ENCODE measurements around the gene HDGFL2. TPM values are rescaled to one million over a fixed set of nuclear protein-coding genes. Genes with fewer than 3 reads are reported as not detected.
"Not testable (repeated sequence)": the region's sequence is repeated elsewhere in the genome, so short reads cannot be mapped to it uniquely, and the experiment has no call there.

Gene HDGFL2
- total RNA-seq, 1 donor from 2014 or later = 19.2 TPM

- no peak for ATAC-seq
These were observed 44.8 kb downstream of the HDGFL2 start for GRCh38 chr19:4516939-4517300.

GRCh38 chr19:4517451-4518057 is 45.5 kb downstream of the HDGFL2 start:
- ATAC-seq = no peak

GRCh38 chr19:4518345-4519171 is 46.5 kb downstream of the HDGFL2 start, which contains the start of gene PLIN4:
Gene PLIN4, minus strand, starts transcription at chr19:4518486. Its CDS starts 214 bp downstream, at chr19:4518272.
- ATAC-seq = peak; percentile 48

GRCh38 chr19:4519172-4519496 is 47.0 kb downstream of the HDGFL2 start:
- ATAC-seq = no peak

- ATAC-seq = peak; percentile 51
These were observed 47.6 kb downstream of the HDGFL2 start for GRCh38 chr19:4519521-4520277.

GRCh38 chr19:4521170-4521887 is 49.2 kb downstream of the HDGFL2 start:
- no peak for ATAC-seq

GRCh38 chr19:4521888-4522242 is 49.8 kb downstream of the HDGFL2 start:
- ATAC-seq = no peak

GRCh38 chr19:4522291-4523002 is 50.4 kb downstream of the HDGFL2 start:
- ATAC-seq = no peak

GRCh38 chr19:4523306-4524110 is 51.4 kb downstream of the HDGFL2 start:
- peak; percentile 10 for ATAC-seq

- peak; percentile 41 for ATAC-seq
These were observed 52.9 kb downstream of the HDGFL2 start for GRCh38 chr19:4524808-4525562.

- no peak for ATAC-seq
These were observed 53.5 kb downstream of the HDGFL2 start for GRCh38 chr19:4525563-4526002.

- not testable (repeated sequence) for ATAC-seq
These were observed 55.3 kb downstream of the HDGFL2 start for GRCh38 chr19:4527377-4527776.

- ATAC-seq = no peak
These were observed 56.7 kb downstream of the HDGFL2 start for GRCh38 chr19:4528843-4529242.

GRCh38 chr19:4529924-4530522 is 57.9 kb downstream of the HDGFL2 start:
- no peak for ATAC-seq

- no peak for ATAC-seq
These were observed 59.6 kb downstream of the HDGFL2 start for GRCh38 chr19:4531562-4532165.

GRCh38 chr19:4533334-4533733 is 61.2 kb downstream of the HDGFL2 start:
- no peak for ATAC-seq

- ATAC-seq = no peak
These were observed 61.8 kb downstream of the HDGFL2 start for GRCh38 chr19:4533835-4534424.

GRCh38 chr19:4534836-4535658 is 63.0 kb downstream of the HDGFL2 start, which contains the start of gene PLIN5:
Gene PLIN5, minus strand, starts transcription at chr19:4535224. Its CDS starts 1,150 bp downstream, at chr19:4534074.
- peak; percentile 53 for ATAC-seq

Data from esophagus mucosa (tissue), 1 donor.